ENCODE results near the gene SFMBT1.

The SFMBT1 gene

GRCh38 chr3:52983336-52983807 lies 62.5 kb downstream of the SFMBT1 start:
- Histone ChIP-seq H2AFZ (ENCODE audit: low read depth, low read length) (no peak overlapping the region), H3K27ac (ENCODE audit: low read length) (peak overlapping the region; percentile 58), H3K27me3 (ENCODE audit: insufficient read depth, low read length, poor library complexity) (no peaks in the 10 kb centered on the region), H3K4me1 (ENCODE audit: insufficient read depth, low read length) (peaks cover 33% of the 10 kb centered on the region), H3K4me3 (ENCODE audit: low read depth in 1 of 2, low read length in 2 of 2) (no peak overlapping the region), H3K79me2 (ENCODE audit: insufficient read depth, low read length) (peaks cover 87% of the 10 kb centered on the region), H4K20me1 (ENCODE audit: insufficient read depth, low read length) (peaks cover 57% of the 10 kb centered on the region; the same call in 1 of the 2 replicates), H3K36me3 (ENCODE audit: insufficient read depth, low read length) (no peaks in the 10 kb centered on the region), H3K4me2 (ENCODE audit: insufficient read depth, low read length) (peak overlapping the region; percentile 19), H3K9ac (ENCODE audit: low read depth, low read length) (no peak overlapping the region), H3K9me3 (ENCODE audit: insufficient read depth, low read length, severe bottlenecking) (no peaks in the 10 kb centered on the region)
- DNase-seq (peak; percentile 72), ATAC-seq (ENCODE audit: insufficient read depth, low read depth) (peak; percentile 99)
- no peak for TF ChIP-seq CTCF (IDR thresholded peaks at IDR 0.05; ENCODE audit: borderline replicate concordance, extremely low read depth, low read length, poor library complexity, severe bottlenecking)
- TF ChIP-seq EZH2 (IDR thresholded peaks at IDR 0.05; ENCODE audit: borderline replicate concordance, low read depth, low read length, severe bottlenecking) = no peak

GRCh38 chr3:52982839-52983238 lies 63.0 kb downstream of the SFMBT1 start:
- no peak for DNase-seq
- no peaks in the 10 kb centered on the region for H3K36me3 ChIP-seq (ENCODE audit: insufficient read depth, low read length)
- no peaks in the 10 kb centered on the region for H3K27me3 ChIP-seq (ENCODE audit: insufficient read depth, low read length, poor library complexity)
- no peak for ATAC-seq (ENCODE audit: insufficient read depth, low read depth)
- no peak overlapping the region for H3K9ac ChIP-seq (ENCODE audit: low read depth, low read length)
- no peaks in the 10 kb centered on the region for H3K9me3 ChIP-seq (ENCODE audit: insufficient read depth, low read length, severe bottlenecking)
- H3K4me1 ChIP-seq (ENCODE audit: insufficient read depth, low read length) = peaks cover 33% of the 10 kb centered on the region
- no peak overlapping the region for H2AFZ ChIP-seq (ENCODE audit: low read depth, low read length)
- H3K79me2 ChIP-seq (ENCODE audit: insufficient read depth, low read length) = peaks cover 87% of the 10 kb centered on the region
- H3K4me2 ChIP-seq (ENCODE audit: insufficient read depth, low read length) = no peak overlapping the region
- H3K27ac ChIP-seq (ENCODE audit: low read length) = no peak overlapping the region
- TF ChIP-seq EZH2 (IDR thresholded peaks at IDR 0.05; ENCODE audit: borderline replicate concordance, low read depth, low read length, severe bottlenecking) (no peak), CTCF (IDR thresholded peaks at IDR 0.05; ENCODE audit: borderline replicate concordance, extremely low read depth, low read length, poor library complexity, severe bottlenecking) (no peak)
- H3K4me3 ChIP-seq (ENCODE audit: low read depth in 1 of 2, low read length in 2 of 2) = no peak overlapping the region
- H4K20me1 ChIP-seq (ENCODE audit: insufficient read depth, low read length) = peaks cover 58% of the 10 kb centered on the region; the same call in 1 of the 2 replicates

- Histone ChIP-seq H3K4me3 (ENCODE audit: low read depth in 1 of 2, low read length in 2 of 2) (no peak overlapping the region), H3K27me3 (ENCODE audit: insufficient read depth, low read length, poor library complexity) (no peaks in the 10 kb centered on the region), H3K9ac (ENCODE audit: low read depth, low read length) (no peak overlapping the region), H3K27ac (ENCODE audit: low read length) (no peak overlapping the region), H3K4me1 (ENCODE audit: insufficient read depth, low read length) (peaks cover 16% of the 10 kb centered on the region), H4K20me1 (ENCODE audit: insufficient read depth, low read length) (peaks cover 43% of the 10 kb centered on the region; the same call in 1 of the 2 replicates), H3K79me2 (ENCODE audit: insufficient read depth, low read length) (peaks cover 90% of the 10 kb centered on the region), H3K36me3 (ENCODE audit: insufficient read depth, low read length) (no peaks in the 10 kb centered on the region), H3K9me3 (ENCODE audit: insufficient read depth, low read length, severe bottlenecking) (no peaks in the 10 kb centered on the region), H2AFZ (ENCODE audit: low read depth, low read length) (no peak overlapping the region), H3K4me2 (ENCODE audit: insufficient read depth, low read length) (no peak overlapping the region)
- ATAC-seq (ENCODE audit: insufficient read depth, low read depth) (no peak), DNase-seq (no peak)
- TF ChIP-seq CTCF (IDR thresholded peaks at IDR 0.05; ENCODE audit: borderline replicate concordance, extremely low read depth, low read length, poor library complexity, severe bottlenecking) (no peak), EZH2 (IDR thresholded peaks at IDR 0.05; ENCODE audit: borderline replicate concordance, low read depth, low read length, severe bottlenecking) (no peak)
Measured at GRCh38 chr3:52979190-52979983, 66.5 kb downstream of the SFMBT1 start.

Data from DND-41 (cell line).